Lower lobe of right lung (tissue), 2 donors: Measurements from ENCODE around the gene NPFF. TPM values are rescaled to one million over a fixed set of nuclear protein-coding genes. Genes with fewer than 3 reads are reported as not detected.
A peak's percentile ranks its signal among the peaks of the same experiment; 100 is the strongest.

ENCODE experiments used
- ATAC-seq, 2 donors: fragments of 200-7000 bp; cut with Tn5 transposase; one replicate each; pipeline ENCODE4 v1.9.1; 2020 to 2022; ENCODE audit warnings: mild to moderate bottlenecking in 2 of 2, moderate library complexity in 2 of 2
- DNase-seq: peaks from one replicate; pipeline ENCODE4 v3.0.0-alpha.2; 2020
- H3K27ac ChIP-seq: fragments of 200-600 bp; one replicate; pipeline ENCODE4 v1.8.0; 2022
- H3K27me3 ChIP-seq: fragments of 200-600 bp; one replicate; pipeline ENCODE4 v1.8.0; 2022; ENCODE audit warnings: low read depth
- H3K36me3 ChIP-seq: fragments of 200-600 bp; one replicate; pipeline ENCODE4 v1.8.0; 2022; ENCODE audit warnings: mild to moderate bottlenecking
- H3K4me1 ChIP-seq: fragments of 200-600 bp; one replicate; pipeline ENCODE4 v1.8.0; 2022
- H3K4me3 ChIP-seq: fragments of 200-600 bp; one replicate; pipeline ENCODE4 v1.8.0; 2022; ENCODE audit warnings: mild to moderate bottlenecking
- H3K9me3 ChIP-seq: fragments of 200-600 bp; one replicate; pipeline ENCODE4 v1.8.0; 2022
- CTCF ChIP-seq: fragments of 200-600 bp; IDR thresholded peaks from one replicate; pipeline ENCODE4 v1.8.0; 2022; ENCODE audit warnings: antibody characterized with exemption, mild to moderate bottlenecking
- intact Hi-C: fragments of 100-400 bp; cut with DNase I; formaldehyde crosslinking; loops from one replicate; pipeline ENCODE4 v1.11.0; 2022
- total RNA-seq: library from RNA; stranded (reverse); fragmentation: NEBNext Ultra II Directional; extraction: Animal tissue kit (Norgen Biotek cat#: 25700); gene quantifications from one replicate; pipeline ENCODE4 v1.2.1, GENCODE V29; 2021
- donor health status: DM: no; HTN: yes; CAD: no; lungs with severe emphysema.

The NPFF gene
- total RNA-seq, 1 donor from 2014 or later = not detected

GRCh38 chr12:53498235-53498630 lies 9.1 kb downstream of the NPFF start:
- TF ChIP-seq CTCF = no peak
- H3K27me3 ChIP-seq = no peaks in the 10 kb centered on the region
- DNase-seq (no peak), ATAC-seq (no peak)
- H3K4me1 ChIP-seq = peaks cover 66% of the 10 kb centered on the region
- no peak overlapping the region for H3K4me3 ChIP-seq
- H3K36me3 ChIP-seq = no peaks in the 10 kb centered on the region
- no peak overlapping the region for H3K27ac ChIP-seq
- intact Hi-C loops = no loop called here
- no peaks in the 10 kb centered on the region for H3K9me3 ChIP-seq

GRCh38 chr12:53497461-53497860 lies 9.8 kb downstream of the NPFF start:
- Histone ChIP-seq H3K27me3 (no peaks in the 10 kb centered on the region), H3K27ac (peak overlapping the region; percentile 37), H3K4me1 (peaks cover 64% of the 10 kb centered on the region), H3K4me3 (no peak overlapping the region), H3K36me3 (no peaks in the 10 kb centered on the region), H3K9me3 (no peaks in the 10 kb centered on the region)
- DNase-seq = no peak
- intact Hi-C loops = no loop called here
- TF ChIP-seq CTCF = no peak
- ATAC-seq = no peak

DNA sequence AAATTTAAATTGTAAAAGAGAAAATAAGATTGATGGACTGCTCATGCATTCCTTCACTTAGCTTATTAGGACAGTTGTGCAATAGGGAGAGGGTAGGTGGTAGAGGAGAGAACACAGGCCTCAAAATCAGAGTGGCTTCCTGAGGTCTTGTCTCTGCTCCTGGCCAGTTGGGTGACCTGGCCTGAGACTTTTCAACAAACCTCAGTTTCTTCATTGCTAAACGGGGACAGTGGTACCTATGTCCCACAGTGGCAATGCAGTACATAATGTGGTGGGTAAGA lies 10.6 kb downstream of the NPFF start:
- TF ChIP-seq CTCF = no peak
- Histone ChIP-seq H3K27me3 (no peaks in the 10 kb centered on the region), H3K4me1 (peaks cover 62% of the 10 kb centered on the region), H3K9me3 (no peaks in the 10 kb centered on the region), H3K4me3 (peak overlapping the region; percentile 24), H3K36me3 (no peaks in the 10 kb centered on the region), H3K27ac (peak overlapping the region; percentile 37)
- no peak for ATAC-seq
- intact Hi-C loops = no loop called here
- no peak for DNase-seq

- Histone ChIP-seq H3K27me3 (no peaks in the 10 kb centered on the region), H3K27ac (peak overlapping the region; percentile 37), H3K4me3 (peak overlapping the region; percentile 24), H3K4me1 (peaks cover 58% of the 10 kb centered on the region), H3K36me3 (no peaks in the 10 kb centered on the region), H3K9me3 (no peaks in the 10 kb centered on the region)
- TF ChIP-seq CTCF = no peak
- intact Hi-C loops = no loop called here
- no peak for DNase-seq
- no peak for ATAC-seq
Observed at GRCh38 chr12:53495903-53496751, 11.2 kb downstream of the NPFF start.

DNA sequence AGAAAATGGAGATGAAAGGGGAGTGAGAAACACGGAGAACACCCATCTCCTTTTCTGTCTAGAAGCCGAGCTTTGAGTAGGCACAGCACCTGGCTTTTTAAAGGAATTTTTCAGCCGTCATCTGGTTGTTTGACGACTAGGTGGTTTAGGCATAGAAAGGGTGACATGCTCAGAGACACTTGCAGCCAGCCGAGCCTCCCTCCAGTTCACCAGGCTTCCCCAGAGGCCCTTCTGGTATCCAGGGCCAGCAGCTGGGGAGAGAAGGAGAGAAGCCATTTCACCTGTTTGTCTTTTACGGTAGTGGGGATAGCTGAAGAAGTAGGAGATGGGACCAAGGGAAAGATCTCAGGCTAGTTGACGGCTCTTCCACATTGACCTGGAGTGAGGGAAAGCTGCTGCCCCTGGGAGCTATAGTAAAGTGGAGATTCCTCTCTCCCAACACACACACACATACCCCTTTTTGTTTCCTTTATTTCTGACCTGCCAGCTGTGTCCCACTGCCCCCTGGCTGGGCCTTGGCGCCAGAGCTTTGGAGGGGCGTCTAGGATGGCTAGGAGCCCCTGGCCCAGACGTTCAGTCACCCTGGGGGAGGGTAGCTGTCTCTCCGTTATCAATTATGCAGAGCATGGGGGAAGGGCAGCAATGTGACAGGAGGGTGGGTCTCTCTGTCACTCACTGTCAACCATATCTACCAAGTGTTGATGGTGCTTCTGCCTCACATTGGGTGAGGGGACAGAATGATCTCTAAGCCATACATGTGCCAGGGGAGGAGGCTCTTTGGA lies 13.5 kb downstream of the NPFF start:
- intact Hi-C loops = no loop called here
- Histone ChIP-seq H3K4me1 (peaks cover 54% of the 10 kb centered on the region), H3K27me3 (no peaks in the 10 kb centered on the region), H3K27ac (peak overlapping the region; percentile 86), H3K36me3 (no peaks in the 10 kb centered on the region), H3K9me3 (no peaks in the 10 kb centered on the region), H3K4me3 (peak overlapping the region; percentile 63)
- peak; percentile 24 for DNase-seq
- ATAC-seq = no peak
- no peak for TF ChIP-seq CTCF
